GM18861 (cell line): ENCODE data around the gene ATP6AP2.
A peak's percentile ranks its signal among the peaks of the same experiment; 100 is the strongest.
"Not testable (repeated sequence)": the region's sequence is repeated elsewhere in the genome, so short reads cannot be mapped to it uniquely, and the experiment has no call there.

Experiments used
- ATAC-seq: cut with Tn5 transposase; IDR thresholded peaks from one replicate; pipeline ENCODE4 v1.9.1; 2021; ENCODE audit not compliant: unreplicated experiment

Gene ATP6AP2

DNA sequence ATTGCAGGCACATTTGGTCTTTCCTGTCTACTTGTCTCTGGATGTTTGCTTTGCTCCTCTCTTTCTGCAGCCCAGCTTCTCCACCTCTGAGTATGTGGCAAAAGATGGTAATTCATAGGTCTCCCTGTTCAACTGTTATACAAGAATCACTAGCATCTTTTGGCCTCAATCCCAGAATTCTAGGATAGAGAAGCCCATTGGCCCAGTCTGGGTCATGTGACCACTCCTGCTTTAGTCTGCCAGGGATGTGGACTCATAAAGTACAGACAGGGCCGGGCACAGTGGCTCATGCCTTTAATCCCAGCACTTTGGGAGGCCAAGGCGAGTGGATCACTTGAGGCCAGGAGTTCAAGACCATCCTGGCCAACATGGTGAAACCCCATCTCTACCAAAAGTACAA, 5.4 kb upstream of the ATP6AP2 start:
- ATAC-seq, result not testable (repeated sequence)

- no peak for ATAC-seq
Measured at GRCh38 chrX:40576291-40576690, 4.5 kb upstream of the ATP6AP2 start.

DNA sequence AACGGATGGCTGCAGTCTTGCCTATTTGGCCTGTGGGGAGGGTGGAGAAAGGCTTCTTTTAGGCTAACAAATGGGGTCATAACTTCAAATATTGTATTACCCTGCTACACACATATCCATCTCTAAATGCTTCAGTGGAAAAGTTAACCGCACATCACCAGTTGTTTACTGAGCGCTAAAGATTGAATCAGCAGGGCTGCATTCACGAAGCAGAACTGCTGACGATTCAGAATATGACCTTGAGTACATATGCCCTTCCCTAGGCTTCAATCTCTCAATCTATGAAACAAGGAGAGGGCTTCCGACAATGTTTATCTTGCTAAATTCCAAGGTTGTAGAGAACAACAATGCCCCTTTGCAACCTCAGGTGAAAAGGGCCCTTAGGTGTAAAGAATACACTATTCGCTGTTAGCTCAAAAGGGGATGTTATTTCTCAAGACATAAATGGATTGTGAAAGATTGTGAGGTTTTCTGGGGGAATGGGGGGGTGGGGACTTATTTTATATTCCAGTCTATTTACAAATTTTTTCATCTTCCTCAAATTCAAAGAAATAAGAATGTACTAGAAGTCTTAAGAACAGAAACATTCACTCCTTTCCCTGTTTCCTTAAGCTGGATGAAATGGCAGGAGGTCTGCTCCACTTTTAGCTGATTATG, 2.6 kb upstream of the ATP6AP2 start:
- no peak for ATAC-seq

DNA sequence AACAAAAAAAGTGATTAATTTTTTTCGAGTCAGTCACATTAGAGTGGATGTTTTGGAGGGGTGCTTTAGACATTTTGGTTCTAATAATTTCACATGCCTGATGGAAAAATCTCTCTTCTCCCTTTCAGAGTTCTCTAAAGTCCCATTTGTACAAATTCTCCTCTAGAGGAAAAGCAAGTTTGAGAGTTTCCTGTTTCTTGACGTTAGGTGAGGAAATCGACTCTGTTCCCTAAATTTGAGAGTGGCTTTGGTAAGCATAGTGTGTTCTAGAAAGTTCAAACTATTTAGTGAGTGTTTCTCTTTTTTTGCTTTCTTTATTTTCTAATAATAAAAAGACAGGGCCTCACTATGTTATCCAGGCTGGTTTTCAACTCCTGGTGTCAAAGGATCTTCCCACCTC, 1.6 kb upstream of the ATP6AP2 start:
- no peak for ATAC-seq

GRCh38 chrX:40579900-40580536, 752 bp upstream of the ATP6AP2 start:
- ATAC-seq, result peak; percentile 20

DNA sequence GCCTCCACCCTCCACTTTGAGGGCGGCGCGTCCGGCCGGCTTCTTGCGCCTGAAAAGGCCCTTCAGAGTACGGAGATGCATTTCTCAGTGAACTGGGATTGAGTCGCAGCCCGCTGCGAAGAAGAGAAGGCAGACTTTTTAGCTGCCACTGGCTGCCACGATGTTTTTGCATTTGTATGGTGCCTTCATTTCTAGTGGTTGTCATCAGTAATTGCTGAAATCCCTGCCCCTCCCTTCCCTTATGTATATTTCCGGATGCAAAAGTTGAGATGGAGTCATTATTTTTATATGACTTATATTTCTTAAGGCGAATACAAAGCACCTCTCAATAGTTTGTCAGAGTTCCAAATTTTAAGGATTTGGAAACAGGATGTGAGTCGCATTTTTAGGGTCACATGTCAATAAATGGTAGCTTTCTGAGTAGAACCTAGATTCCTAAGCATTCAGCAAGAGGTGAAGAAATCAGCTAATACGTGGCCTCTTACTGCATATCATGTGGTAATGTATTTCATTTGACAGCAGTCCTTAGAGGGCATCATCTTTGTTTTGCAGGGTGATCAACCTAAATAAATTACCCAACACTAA, 658 bp downstream of the ATP6AP2 start:
- no peak for ATAC-seq

GRCh38 chrX:40582178-40582577, 1.4 kb downstream of the ATP6AP2 start:
- ATAC-seq, result not testable (repeated sequence)

GRCh38 chrX:40582811-40583210, 2.0 kb downstream of the ATP6AP2 start:
- ATAC-seq, result no peak

GRCh38 chrX:40587623-40588022, 6.9 kb downstream of the ATP6AP2 start:
- not testable (repeated sequence) for ATAC-seq

DNA sequence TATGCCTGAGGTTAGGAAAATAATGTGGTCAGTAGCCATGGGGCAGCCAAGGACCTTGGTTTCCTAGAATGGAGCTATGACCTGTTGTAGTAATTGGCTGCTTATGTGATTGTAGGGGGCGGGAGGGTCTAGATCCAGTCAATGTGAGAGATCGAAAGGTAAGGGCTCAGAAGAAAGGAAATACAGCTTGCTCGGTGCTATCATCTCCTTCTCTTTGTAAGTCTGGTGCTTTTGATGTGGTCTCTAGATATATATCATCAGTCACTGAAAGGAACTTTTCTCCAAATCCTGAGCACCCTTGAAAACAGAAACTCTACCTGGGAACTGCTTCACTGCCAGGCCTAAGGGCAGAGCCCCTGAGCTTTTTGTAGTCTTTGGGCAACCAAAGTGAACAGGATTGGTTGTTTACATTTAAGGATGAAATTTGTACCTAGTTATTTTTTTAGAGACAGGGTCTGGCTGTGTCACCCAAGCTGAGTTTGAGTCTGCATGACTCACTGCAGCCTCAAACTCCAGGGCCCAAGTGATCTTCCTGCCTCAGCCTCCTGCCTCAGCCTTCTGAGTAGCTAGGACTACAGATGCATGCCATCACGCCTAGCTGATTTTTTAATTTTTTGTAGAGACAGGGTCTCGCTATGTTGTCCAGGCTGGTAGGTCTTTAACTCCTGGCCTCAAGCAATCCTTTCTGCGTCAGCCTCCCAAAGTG, 9.0 kb downstream of the ATP6AP2 start:
- not testable (repeated sequence) for ATAC-seq

DNA sequence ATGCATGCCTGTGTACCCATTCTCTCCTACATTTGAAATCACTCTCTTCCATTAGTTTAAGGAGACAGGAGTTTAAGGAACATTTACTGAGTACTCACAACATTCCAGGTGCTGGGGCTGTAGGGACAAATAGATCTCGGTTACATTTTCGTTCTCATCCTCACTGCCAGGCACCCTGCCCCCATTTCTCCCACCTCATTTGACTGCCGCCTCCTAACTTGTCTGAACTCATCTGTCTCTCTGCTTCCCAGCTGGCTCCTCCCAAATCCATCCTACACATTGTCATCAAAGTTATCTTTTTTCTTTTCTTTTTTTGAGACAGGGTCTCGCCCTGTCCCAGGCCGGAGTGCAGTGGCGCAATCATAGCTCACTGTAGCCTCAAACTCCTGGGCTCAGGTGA, 22.7 kb downstream of the ATP6AP2 start:
- ATAC-seq, result no peak

GRCh38 chrX:40607381-40607780, 26.6 kb downstream of the ATP6AP2 start:
- ATAC-seq, result no peak

GRCh38 chrX:40612511-40612910, 31.7 kb downstream of the ATP6AP2 start:
- no peak for ATAC-seq

- ATAC-seq, result no peak
Measured at GRCh38 chrX:40615976-40616375, 35.2 kb downstream of the ATP6AP2 start.

GRCh38 chrX:40617566-40617965, 36.8 kb downstream of the ATP6AP2 start:
- ATAC-seq, result no peak

DNA sequence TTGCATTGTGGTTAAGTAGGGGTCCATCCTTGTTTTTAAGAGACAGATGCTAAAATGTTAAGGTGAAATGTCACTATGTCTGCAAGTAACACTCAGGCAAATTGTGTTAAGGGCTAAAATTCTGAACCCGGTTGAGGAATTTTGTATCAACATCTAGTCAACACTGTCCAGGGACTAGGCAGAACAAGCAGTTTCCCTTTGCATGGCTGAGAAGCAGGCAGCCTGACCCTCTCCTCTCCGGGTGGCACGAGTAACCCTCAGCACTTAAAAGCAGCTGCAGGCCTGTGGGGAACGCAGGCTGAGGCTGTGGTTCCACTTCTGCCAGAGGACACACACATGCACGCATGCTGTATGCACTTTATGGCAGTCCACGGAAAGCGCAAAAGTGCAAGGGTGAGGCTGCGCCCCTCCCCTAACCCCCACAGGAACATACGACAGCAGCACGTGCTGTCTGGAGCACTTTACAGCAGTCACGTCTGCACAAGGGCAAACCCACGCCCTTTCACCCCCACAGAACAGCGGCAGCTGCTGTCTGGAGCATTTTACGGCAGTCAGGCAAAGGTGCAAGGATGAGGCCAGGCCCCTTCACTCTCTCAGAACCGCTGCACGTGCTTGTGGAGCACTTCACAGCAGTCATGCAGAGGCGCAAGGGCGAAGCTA, 41.8 kb downstream of the ATP6AP2 start:
- no peak for ATAC-seq

DNA sequence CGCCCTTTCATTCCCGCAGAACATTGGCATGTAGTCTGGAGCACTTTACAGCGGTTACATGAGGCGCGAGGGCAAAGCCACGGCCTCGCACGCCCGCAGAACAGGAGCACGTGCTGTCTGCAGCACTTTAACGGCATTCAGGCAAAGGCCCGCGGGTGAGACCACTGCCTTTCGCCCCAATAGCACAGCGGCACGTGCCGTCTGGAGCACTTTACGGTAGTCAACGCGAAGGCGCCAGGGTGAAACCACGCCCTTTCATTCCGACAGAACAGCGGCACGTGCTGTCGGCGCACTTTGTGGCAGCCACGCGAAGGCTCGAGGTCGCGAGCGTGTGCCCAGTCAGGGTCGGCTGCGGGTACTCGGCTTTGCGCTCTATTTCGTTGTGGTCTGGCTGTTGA, 42.4 kb downstream of the ATP6AP2 start, which contains the start of gene MPC1L:
Gene MPC1L, plus strand, starts transcription at position 290 of the 398 bp plus-strand sequence. CDS start 138 bp downstream, outside the sequence.
- ATAC-seq, result no peak

- no peak for ATAC-seq
Measured at GRCh38 chrX:40623665-40624064, 42.9 kb downstream of the ATP6AP2 start.

GRCh38 chrX:40625294-40625693, 44.5 kb downstream of the ATP6AP2 start:
- no peak for ATAC-seq

DNA sequence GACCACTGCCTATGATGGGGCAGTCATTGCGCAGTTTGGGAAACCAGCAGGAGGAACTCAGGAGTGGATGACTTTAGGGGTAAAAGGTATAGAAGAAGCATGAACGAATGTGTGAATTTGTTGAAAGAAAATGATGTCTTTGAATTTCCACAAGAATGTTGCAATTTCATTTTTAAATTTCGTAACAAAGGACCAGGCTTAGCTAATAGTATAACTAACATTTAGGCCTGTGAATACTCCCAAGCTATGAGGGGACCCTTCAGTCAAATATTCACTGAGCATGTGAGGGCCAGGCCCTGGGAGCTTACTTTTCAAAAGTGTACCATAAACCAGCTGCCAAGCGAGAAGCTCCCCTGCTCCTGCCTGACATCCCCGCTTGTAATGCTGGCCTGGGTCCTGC, 47.7 kb downstream of the ATP6AP2 start:
- no peak for ATAC-seq

GRCh38 chrX:40632199-40632598, 51.4 kb downstream of the ATP6AP2 start:
- ATAC-seq, result no peak
